Forelimb muscle (tissue), 1 donor: Measurements from ENCODE around the gene IL1RL2. TPM values are rescaled to one million over a fixed set of nuclear protein-coding genes. Genes with fewer than 3 reads are reported as not detected.

ENCODE experiments used
- DNase-seq: peaks from one replicate; pipeline ENCODE4 v3.0.0-alpha.2; 2013; ENCODE audit warnings: low read depth
- polyA plus RNA-seq: library from polyadenylated mRNA; unstranded; fragments of 120-200 nt; gene quantifications from one replicate; pipeline ENCODE4 v1.2.1, GENCODE V29; 2013; ENCODE audit not compliant: insufficient read length

IL1RL2 gene
- 0.18 TPM for polyA plus RNA-seq

DNA sequence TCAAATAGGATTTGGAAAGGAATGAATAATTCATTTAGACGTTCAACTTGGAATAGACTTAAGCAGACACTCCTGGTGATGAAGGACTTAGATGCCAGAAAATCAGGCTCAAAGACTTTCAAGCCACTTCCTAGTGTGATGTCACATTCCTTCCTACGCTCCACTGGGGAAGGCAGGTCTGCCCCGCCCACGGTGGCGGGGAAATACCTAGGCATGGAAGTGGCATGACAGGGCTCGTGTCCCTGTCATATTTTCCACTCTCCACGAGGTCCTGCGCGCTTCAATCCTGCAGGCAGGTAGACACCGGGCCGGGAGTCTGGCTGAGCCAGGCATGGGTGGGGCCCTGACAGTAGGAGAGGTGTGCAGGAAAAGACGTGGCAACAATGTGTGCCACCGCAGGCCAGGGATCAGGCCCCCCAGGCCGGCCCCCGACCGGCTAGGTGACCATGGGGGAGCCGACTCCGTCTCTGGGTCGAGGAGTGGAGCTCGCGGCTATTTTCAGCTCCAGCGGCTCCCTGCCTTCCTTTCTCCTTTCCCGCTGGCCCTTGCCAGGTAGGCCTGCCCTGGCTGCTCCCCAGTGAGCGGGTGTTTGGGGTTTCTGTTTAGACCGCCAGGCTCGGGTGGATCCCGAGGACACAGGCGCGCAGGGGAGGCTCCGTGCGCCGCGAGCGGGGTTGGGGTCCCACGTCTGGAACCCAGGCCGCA lies at the start of gene IL1RL2:
TSS of gene IL1RL2 (plus strand) at position 233 of the 705 bp plus-strand sequence. CDS start 845 bp downstream, outside the sequence.
- no peak for DNase-seq

- DNase-seq: no peak
Measured at GRCh38 chr2:102137138-102137537, 49.7 kb upstream of the IL1RL2 start.

DNA sequence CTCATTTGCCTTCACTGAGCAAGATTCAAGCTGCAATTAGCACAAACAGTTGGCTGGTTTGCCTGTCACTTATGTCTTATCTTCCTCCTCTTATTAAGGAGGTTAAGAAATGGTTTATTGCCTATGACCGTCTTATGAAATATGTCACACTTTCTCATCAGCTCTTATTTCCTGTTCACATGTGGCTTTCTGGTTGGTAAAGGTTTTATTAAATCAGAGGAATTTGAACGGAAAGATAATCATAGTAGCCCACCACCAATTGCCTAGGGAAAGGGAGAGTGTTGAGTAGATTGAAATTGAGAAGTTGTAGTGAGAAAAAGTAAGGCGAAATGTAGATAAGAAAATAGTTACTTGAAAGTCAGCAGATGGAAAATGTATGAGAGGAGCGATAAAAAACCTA lies 48.5 kb upstream of the IL1RL2 start:
- DNase-seq: no peak

GRCh38 chr2:102139851-102140250 lies 47.0 kb upstream of the IL1RL2 start:
- DNase-seq: no peak

GRCh38 chr2:102140377-102140776 lies 46.4 kb upstream of the IL1RL2 start:
- no peak for DNase-seq

GRCh38 chr2:102141011-102141943 lies 45.5 kb upstream of the IL1RL2 start:
- no peak for DNase-seq

GRCh38 chr2:102141970-102142828 lies 44.6 kb upstream of the IL1RL2 start, which contains the start of gene IL1R1:
TSS of gene IL1R1 (plus strand) at chr2:102142746. CDS start at chr2:102157725, 14,979 bp downstream.
- peak; percentile 68 for DNase-seq

DNA sequence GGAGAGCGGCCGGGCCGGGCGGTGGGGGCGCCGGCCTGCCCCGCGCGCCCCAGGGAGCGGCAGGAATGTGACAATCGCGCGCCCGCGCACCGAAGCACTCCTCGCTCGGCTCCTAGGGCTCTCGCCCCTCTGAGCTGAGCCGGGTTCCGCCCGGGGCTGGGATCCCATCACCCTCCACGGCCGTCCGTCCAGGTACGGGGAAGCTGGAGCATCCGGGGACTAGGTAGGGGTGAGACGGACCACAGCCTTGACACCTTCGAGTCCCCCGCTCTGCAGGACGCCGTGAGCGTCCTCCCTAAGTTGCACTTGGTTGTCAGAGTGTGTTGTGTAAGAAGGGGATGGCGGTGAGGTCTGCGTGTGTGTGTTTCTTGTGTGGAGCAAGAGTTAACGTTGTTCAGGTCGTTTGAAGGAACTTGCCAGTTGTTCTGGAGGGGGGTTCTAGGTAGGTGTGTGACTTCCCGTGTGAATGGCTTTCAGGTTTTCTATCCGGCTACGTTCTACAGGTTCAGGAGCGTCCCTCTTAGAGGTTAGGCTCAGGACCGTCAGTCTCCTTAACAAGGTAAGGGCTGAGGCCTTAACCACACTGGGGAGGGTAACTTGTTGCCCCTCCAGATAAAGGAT lies 43.9 kb upstream of the IL1RL2 start:
- DNase-seq: no peak

DNA sequence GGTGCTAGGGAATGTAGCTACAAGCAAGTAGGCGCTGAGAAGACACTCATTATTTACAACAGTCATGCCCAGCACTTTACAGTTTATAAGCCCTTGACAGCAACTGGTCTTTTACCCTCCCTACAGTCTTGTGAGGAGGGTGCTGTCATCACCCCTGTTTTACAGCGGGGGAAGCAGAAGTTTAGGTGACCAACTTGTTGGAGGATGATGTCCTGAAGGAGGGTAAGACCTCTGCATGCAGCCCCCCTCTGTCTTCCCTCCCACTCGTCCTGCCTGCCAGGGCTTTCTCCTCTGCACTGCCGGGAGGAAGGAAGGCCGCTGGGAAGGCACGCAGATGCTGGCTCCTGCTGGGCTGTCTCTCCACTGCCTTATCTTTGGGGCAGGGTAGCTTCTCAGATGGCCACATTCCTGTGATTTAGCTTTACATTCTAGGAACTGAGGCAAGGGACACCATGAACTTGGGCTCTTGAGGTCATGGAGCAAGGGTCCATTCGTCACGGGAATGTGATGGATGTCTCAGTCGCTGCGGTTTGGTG lies 43.3 kb upstream of the IL1RL2 start:
- DNase-seq: no peak

- no peak for DNase-seq
Measured at GRCh38 chr2:102144128-102144527, 42.7 kb upstream of the IL1RL2 start.

DNA sequence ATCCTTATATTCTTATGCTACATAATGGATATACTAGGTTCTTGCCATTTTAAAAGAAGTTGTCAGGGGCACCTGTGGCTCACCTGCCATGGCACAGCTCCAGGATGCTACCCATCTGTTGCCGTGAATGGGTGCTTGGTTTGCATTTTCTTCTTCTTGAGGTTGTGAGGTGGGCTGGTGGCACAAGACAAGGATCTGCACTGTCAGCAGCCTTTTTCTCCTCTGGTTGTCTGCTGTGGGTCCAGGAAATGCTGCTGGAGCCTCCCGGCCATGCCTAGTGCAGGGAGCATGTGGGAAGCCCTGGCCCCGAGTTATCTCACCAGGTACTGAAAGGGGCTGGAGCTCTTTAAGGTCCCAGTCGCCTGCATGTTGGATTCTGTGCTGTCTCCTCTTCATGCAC lies 41.7 kb upstream of the IL1RL2 start:
- no peak for DNase-seq

DNA sequence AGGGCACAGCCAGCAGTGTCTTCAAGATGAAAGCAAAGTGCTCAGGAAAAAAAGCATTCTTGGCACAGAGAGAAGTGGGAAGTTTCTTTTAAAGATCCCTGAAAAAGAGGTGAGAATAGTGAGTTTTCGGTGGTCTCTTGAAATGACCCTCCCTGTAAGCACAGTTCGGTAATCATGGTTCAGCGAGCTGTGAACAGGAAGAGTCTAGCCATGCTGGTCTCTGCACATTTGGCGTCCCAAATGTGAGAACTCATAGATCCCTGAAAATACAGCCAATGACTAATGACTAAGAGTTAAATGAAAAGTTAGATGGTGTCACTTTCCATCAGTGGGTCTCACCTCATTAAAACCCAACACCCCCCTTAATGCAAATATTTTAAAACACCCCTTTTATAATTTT lies 40.9 kb upstream of the IL1RL2 start:
- no peak for DNase-seq

- no peak for DNase-seq
Measured at GRCh38 chr2:102147935-102148334, 38.9 kb upstream of the IL1RL2 start.

DNA sequence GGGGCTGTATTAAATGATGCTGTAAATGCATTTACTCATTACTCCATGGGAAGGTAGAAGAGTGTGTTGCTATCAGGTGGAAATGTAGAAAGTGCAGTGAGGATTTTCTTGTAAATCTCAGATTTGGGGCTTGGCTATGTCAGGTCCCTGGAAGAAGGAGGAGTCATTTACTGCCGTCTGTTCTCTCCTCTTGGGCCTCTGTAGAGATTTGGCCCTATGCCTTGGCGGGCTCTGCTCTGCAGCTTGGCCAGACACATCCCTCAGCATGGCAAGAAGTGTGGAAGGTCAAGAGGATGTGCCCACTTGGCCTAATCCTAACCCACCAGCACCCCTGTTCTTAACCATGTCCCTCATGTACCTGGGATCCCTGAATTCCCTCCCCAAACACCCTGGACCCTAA lies 37.6 kb upstream of the IL1RL2 start:
- DNase-seq: no peak

DNA sequence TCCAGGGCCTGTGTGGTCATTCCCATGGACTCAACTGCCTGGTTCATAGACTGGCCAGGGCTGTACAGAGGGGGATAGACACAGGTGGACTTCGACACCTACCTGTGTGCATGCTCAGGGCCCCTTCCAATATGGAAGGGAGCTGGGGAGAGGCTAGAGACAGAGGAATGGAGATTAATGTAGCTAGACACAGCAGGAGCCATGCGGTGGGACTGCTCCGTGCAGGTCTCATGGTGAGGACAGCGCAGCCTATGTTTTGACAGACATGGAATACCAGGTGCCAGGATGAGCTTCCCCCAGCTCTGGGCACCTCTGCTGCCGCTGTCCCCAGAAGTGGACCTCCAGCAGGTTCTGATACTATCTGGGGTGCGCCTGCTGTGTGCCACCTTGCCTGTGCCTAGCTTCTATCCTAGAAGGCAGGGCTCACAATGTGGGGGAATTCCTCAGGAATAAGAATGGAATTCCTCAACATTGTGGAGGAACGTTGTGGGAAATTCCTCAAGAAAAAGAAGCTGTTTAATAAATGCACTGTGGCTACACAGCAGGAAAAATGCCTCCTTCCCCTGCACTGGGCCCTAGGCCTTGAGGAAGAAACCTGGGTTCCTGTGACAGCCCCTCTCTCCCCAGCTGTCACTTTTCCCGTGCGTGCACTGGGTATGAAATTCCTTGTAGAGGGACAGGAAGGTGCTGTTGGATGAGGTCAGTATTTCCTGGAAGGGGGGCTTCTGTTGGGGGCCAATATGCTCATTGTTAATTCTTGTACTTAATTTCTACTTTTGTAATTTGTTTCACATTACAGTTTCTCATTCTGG lies 37.0 kb upstream of the IL1RL2 start:
- DNase-seq: no peak

DNA sequence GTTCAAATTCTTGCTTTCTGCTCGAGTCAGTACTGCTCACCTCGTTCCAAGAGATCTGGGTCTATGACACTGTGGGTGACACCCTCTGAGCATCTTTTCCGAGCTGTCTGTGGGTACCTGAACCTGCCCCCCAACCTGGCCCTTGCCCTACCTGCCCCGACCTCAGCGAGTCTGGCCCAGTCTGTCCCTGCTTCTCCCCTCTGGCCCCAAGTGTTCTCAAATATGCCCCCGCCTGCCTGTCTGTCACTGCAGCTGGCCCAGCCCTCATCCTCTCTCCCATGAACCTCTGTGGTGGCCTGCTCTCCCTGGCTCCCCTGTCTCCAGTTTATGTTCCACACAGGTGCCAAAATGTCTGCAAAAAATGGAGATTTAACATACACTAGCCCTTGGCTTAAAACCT lies 32.5 kb upstream of the IL1RL2 start:
- no peak for DNase-seq

- DNase-seq: no peak
Measured at GRCh38 chr2:102154946-102155702, 31.7 kb upstream of the IL1RL2 start.

DNA sequence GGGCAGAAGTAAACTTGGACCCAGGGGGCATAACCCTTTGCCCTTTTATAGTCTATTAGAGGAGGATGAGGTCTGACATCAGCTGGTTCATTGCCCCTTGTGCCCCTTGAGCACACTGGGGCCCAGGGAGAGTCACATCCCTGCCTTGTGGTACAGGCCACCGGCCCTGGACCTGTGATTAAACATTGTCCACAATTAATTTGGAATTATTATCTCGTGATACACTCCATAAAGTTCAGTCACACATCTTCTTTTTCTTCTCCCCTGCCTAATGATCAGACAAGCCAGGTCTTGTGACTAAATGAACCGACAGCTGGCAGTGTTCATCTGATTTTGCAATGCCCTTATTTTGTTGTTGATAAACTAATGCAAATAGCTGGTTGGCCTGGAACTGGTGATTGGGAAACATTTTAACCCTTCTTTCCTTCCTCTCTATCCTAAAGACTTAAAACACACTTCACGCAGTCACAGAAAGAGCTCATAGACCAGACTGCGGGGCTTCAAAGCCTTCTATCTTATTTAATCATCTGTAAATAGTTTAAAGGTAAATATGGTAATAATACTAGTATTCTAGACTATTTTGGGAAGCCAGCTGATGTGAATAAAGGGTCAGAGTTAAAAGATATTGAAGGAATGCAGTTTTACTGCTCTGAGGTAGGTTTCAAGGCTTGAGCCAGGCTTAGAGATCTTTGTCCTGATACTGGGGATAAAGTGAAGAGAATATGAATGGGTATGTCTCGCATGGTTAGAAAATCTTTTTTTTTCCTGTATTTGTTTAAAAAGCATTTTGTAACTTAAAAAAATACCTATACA lies 30.9 kb upstream of the IL1RL2 start:
- DNase-seq: no peak
